GDM1 (cell line): Measurements from ENCODE around the gene FOXP2.
A peak's percentile ranks its signal among the peaks of the same experiment; 100 is the strongest.
"Not testable (repeated sequence)": the region's sequence is repeated elsewhere in the genome, so short reads cannot be mapped to it uniquely, and the experiment has no call there.

Experiments
- DNase-seq: peaks from one replicate; lab custom pipeline; 2025; lab: John Stamatoyannopoulos, UW

FOXP2 gene

DNA sequence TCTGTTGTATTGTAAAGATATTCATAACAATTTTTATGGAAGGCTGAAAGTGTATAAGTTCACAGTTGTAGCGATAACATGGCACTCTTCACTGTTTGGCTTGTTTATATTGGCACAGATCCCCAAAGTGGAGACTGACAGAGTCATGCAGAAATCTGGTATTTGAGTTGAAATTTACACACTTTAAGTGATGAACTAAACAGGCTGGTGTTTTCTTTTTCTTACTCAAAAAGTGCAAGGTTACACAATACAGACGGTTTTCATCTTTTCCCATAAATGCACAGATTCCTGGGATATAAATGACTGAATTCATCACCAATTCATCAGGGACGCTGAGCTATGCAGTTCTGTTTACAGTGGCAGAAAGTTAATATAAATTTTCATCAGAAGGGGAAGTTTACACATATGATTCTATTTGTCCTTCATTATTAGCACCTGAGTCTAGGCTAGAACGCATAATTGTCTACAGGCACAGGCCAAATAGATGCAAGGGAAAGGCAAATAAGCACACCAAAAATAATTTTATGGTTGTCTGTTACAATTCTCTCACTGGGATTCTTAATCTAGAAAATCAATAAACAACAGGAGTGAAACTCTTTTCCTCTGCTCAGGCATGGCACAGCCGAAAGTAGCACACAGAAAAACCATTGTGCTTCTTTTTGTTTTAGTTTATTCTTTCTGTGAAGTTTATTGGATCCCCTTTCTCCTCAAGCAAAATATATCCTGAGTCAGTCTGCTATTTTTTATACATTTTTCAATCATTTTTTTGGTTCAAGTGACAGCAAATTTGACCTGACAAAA lies 88.0 kb downstream of the FOXP2 start:
- DNase-seq = no peak

DNA sequence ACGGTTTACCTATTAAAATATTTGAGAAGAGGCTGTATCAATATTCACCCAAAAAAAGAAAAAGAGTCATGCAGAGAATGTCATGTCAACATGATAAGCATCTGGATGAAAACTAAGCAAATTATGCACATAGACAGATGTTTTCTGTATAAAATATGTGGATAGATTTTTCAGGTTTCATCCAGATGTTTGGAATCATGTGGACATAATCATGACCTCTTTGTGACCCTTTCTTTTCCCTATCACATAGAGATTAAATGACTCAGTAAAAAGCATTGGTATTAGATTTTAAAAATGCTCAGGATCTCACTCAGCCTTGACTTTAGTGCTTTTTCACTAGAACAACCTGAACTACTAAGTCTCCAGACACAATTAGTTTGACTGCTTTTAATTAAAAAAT lies 90.0 kb downstream of the FOXP2 start:
- DNase-seq = no peak

GRCh38 chr7:114507381-114507780 lies 92.8 kb downstream of the FOXP2 start:
- DNase-seq = no peak

GRCh38 chr7:114508086-114508485 lies 93.5 kb downstream of the FOXP2 start:
- DNase-seq = no peak

DNA sequence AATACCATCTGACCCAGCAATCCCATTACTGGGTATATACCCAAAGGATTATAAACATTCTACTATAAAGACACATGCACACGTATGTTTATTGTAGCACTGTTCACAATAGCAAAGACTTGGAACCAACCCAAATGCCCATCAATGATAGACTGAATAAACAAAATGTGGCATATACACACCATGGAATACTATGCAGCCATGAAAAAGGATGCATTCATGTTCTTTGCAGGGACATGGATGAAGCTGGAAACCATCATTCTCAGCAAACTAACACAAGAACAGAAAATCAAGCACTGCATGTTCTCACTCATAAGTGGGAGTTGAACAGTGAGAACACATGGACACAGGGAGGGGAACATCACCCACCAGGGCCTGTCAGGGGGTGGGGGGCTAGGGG lies 96.2 kb downstream of the FOXP2 start:
- DNase-seq = not testable (repeated sequence)

GRCh38 chr7:114519240-114519639 lies 104.6 kb downstream of the FOXP2 start:
- no peak for DNase-seq

GRCh38 chr7:114522081-114522480 lies 107.5 kb downstream of the FOXP2 start:
- DNase-seq = no peak

GRCh38 chr7:114527589-114527988 lies 113.0 kb downstream of the FOXP2 start:
- no peak for DNase-seq

DNA sequence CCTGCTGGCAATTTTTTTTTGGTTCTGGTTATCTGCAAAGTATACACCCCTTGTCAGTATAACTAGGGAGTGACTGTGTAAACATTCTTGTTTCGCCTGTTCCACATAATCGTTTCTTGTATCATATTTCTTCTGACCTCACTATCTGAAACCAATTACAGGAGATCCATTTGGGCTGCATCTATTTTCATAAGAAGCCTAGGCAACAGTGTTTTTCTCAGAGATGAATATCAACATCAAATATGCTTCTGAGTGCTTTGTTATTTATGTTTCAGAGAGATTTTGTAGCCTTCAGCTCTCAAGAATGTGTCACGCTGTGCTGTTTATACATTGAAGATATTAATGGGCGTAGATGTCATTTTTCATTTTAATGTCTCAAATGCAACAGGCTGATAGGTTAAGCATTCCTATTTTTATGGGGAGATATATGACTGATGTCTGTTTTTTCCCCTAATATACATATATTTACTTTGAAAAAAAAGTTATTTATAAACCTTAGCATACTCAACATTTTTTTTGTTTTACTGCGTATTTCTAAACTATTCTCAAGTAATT lies 115.5 kb downstream of the FOXP2 start:
- no peak for DNase-seq

DNA sequence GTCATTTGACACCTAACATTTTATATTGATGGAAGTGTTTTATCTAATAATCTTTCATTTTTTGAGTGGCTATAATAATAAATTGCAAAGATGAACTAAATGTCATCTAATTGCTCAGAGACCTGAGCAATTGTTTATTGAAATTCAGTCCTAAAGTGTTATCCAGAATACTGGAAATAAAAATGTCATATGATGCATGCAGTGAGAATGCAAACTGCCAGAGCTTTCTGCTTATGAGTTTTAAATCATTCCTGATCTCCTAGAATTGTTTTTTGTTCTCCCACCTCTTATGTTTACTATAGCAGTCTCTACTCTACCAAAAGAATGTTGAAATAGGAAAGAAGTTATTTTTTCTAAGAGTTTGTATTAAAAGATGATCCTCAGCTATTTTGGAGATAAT lies 116.7 kb downstream of the FOXP2 start:
- no peak for DNase-seq

- DNase-seq = no peak
These were observed 118.5 kb downstream of the FOXP2 start for GRCh38 chr7:114533131-114533530.

- no peak for DNase-seq
These were observed 120.3 kb downstream of the FOXP2 start for GRCh38 chr7:114534953-114535352.

DNA sequence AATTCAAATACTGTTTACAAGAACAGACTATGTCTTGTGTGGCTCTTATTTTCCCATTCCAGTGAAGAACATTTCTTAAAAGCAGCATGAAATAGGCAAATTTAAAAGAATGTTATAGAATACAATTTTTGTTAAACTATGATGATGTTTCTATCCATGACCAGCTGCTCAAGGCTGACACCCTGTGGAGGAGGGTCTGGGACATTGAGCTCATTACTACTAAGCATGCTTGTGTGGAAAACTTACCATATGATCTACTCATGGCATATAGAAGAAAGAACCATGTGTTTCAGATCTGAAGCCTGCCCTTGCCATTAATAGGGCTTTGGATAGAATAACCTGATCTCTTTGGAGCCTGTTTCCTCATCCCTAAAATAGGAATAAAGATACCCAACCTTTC lies 125.0 kb downstream of the FOXP2 start:
- DNase-seq = no peak

DNA sequence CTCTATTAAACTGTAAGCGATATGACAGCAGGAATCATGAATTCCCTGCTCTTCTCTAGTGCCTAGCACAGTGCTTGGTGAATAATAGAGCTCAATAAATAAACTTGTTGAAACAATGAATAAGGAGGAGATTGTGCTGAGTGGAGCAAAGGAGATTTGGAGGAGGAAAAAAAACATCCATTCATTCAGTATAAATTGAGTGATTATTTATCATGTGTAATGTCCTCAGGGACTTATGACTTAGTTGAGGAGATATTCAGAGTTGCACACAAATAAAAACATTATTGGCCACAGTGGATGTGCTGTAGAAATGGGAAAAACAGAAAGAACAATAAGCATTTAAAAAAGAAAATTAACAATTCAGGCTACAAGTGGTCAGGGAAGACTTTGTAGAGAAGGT lies 125.7 kb downstream of the FOXP2 start:
- no peak for DNase-seq

DNA sequence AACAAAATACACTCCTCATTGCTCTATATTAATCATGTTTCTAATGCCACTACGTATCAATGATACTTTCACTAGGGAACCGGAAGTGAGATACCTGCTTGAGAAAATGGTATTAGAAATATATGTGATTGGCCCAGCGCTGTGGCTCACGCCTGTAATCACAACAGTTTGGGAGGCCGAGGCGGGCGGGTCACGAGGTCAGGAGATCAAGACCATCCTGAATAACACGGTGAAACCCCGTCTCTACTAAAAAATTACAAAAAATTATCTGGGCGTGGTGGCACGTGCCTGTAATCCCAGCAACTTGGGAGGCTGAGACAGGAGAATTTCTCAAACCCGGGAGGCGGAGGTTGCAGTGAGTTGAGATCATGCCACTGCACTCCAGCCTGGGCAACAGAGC lies 132.7 kb downstream of the FOXP2 start:
- DNase-seq = not testable (repeated sequence)

GRCh38 chr7:114548081-114548980 lies 133.7 kb downstream of the FOXP2 start:
- no peak for DNase-seq

- peak; percentile 8 for DNase-seq
These were observed 140.3 kb downstream of the FOXP2 start for GRCh38 chr7:114554781-114555537.

DNA sequence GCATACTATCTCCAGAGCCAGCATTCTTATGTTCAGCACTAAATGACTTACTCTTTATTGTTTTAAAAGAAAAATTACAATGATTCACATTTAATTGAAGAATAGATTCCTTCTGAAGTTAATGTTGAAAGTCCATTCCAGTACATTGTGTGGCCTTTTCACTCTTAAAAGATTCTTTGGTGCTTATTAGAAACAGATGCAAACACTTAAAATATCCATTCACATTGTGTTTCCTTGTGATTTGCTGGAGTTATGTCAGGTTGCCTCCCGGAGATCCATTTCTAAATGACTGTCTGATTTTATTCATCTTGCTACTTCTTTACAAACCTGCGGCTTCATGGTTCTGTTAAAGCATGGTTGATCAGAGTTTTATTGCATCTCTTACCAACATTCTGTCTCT lies 152.8 kb downstream of the FOXP2 start:
- no peak for DNase-seq

GRCh38 chr7:114569220-114569619 lies 154.6 kb downstream of the FOXP2 start:
- DNase-seq = no peak

GRCh38 chr7:114574384-114574783 lies 159.8 kb downstream of the FOXP2 start:
- no peak for DNase-seq

DNA sequence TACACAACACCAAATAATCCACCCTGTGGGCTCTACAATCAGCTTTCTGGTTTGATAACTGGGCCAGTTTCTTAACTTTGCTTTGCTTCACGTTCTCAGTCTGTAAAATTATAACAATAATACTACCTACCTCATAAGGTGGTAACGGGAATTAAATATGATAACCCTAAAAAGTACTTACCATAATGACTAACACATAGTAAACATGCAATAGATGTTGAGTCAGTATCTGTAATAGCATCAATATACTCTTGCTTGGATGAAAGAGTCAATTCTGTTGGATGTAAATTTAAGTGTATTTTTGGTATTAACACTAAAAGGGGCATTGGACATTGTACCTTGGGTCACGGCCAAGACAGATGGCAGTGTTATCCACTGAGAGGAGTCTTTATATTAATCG lies 160.5 kb downstream of the FOXP2 start:
- DNase-seq = no peak

- not testable (repeated sequence) for DNase-seq
These were observed 166.3 kb downstream of the FOXP2 start for GRCh38 chr7:114580963-114581362.
